Measurements from ENCODE around the gene CLC.

CLC gene

GRCh38 chr19:39737351-39737750 lies 478 bp downstream of the CLC start:
- TF ChIP-seq YY1 (IDR thresholded peaks at IDR 0.05; ENCODE audit: low read depth) = no peak
- TF ChIP-seq, protein P1, sequence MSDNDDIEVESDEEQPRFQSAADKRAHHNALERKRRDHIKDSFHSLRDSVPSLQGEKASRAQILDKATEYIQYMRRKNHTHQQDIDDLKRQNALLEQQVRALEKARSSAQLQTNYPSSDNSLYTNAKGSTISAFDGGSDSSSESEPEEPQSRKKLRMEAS (IDR thresholded peaks at IDR 0.05) = no peak
- no peak for TF ChIP-seq CREB1 (IDR thresholded peaks at IDR 0.05; ENCODE audit: low read depth)
- no peak for TF ChIP-seq EGR1 (IDR thresholded peaks at IDR 0.05)
- TF ChIP-seq EP300 (IDR thresholded peaks at IDR 0.05; ENCODE audit: borderline replicate concordance) = no peak
- TF ChIP-seq NFIC (IDR thresholded peaks at IDR 0.05) = no peak
- TF ChIP-seq RAD21 (IDR thresholded peaks at IDR 0.05; ENCODE audit: low read depth) = no peak
- no peak for TF ChIP-seq ZBTB7A (IDR thresholded peaks at IDR 0.05; ENCODE audit: low read depth)
- no peak for TF ChIP-seq REST (IDR thresholded peaks at IDR 0.05; ENCODE audit: low read depth)
- TF ChIP-seq USF1 (IDR thresholded peaks at IDR 0.05) = no peak
- no peak for TF ChIP-seq FOXM1 (IDR thresholded peaks at IDR 0.05; ENCODE audit: borderline replicate concordance, low read depth)
- no peak for TF ChIP-seq TAF1 (IDR thresholded peaks at IDR 0.05; ENCODE audit: low read depth)

DNA sequence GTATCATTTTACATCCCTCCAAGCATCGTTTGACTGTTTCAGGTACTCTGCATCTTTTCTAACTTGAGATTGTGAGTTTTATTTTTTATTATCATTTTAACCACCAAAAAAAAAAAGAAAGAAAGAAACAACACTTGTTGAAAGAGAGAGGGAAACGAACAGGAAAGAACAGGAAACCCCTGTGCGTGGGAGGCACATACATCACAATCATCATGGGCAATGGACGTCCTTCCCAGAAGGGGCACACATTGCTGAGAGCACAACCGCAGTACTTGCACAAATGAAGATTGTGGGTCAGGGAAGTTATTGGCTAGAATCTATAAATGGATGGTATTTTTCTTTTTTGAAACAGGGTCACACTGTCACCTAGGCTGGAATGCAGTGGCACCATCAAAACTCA lies 1.7 kb downstream of the CLC start:
- TF ChIP-seq TAF1 (IDR thresholded peaks at IDR 0.05; ENCODE audit: low read depth) (no peak), USF1 (IDR thresholded peaks at IDR 0.05) (no peak), RAD21 (IDR thresholded peaks at IDR 0.05; ENCODE audit: low read depth) (no peak), CREB1 (IDR thresholded peaks at IDR 0.05; ENCODE audit: low read depth) (no peak), YY1 (IDR thresholded peaks at IDR 0.05; ENCODE audit: low read depth) (no peak), REST (IDR thresholded peaks at IDR 0.05; ENCODE audit: low read depth) (no peak), EP300 (IDR thresholded peaks at IDR 0.05; ENCODE audit: borderline replicate concordance) (no peak), ZBTB7A (IDR thresholded peaks at IDR 0.05; ENCODE audit: low read depth) (no peak), CEBPB (IDR thresholded peaks at IDR 0.05) (no peak), TCF12 (IDR thresholded peaks at IDR 0.05; ENCODE audit: low read depth) (no peak), TEAD4 (IDR thresholded peaks at IDR 0.05) (no peak), FOXM1 (IDR thresholded peaks at IDR 0.05; ENCODE audit: borderline replicate concordance, low read depth) (no peak), EGR1 (IDR thresholded peaks at IDR 0.05) (no peak), NFIC (IDR thresholded peaks at IDR 0.05) (no peak)
- TF ChIP-seq, protein P1 (IDR thresholded peaks at IDR 0.05) = no peak

- TF ChIP-seq USF1 (IDR thresholded peaks at IDR 0.05) = no peak
These were observed 2.1 kb downstream of the CLC start for GRCh38 chr19:39735688-39736087.

DNA sequence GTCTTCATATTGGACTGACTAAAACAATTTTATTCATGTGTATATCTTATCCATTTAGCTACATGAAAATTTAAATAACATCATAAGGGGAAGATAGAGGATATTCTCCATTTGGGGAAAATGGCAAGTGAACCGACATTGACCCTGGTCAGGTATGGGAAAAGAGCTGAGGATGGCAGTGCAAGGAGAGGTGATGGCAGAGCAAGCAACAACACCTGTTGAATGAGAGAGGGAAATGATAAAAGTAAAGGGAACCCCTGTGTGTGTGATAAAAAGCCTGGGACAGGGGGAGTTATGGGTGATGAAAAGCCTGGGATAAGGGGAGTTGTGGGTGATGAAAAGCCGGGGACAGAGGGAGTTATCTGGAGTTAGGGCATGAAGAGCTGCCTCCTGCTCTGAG lies 4.0 kb downstream of the CLC start:
- no peak for TF ChIP-seq FOXM1 (IDR thresholded peaks at IDR 0.05; ENCODE audit: borderline replicate concordance, low read depth)
- TF ChIP-seq NFIC (IDR thresholded peaks at IDR 0.05) = no peak
- no peak for TF ChIP-seq REST (IDR thresholded peaks at IDR 0.05; ENCODE audit: low read depth)

GRCh38 chr19:39731685-39732084 lies 6.1 kb downstream of the CLC start:
- no peak for TF ChIP-seq USF1 (IDR thresholded peaks at IDR 0.05)
- no peak for TF ChIP-seq TCF12 (IDR thresholded peaks at IDR 0.05; ENCODE audit: low read depth)
- TF ChIP-seq NFIC (IDR thresholded peaks at IDR 0.05) = no peak
- no peak for TF ChIP-seq RAD21 (IDR thresholded peaks at IDR 0.05; ENCODE audit: low read depth)
- no peak for TF ChIP-seq EGR1 (IDR thresholded peaks at IDR 0.05)
- no peak for TF ChIP-seq ZBTB7A (IDR thresholded peaks at IDR 0.05; ENCODE audit: low read depth)
- no peak for TF ChIP-seq EP300 (IDR thresholded peaks at IDR 0.05; ENCODE audit: borderline replicate concordance)
- TF ChIP-seq CREB1 (IDR thresholded peaks at IDR 0.05; ENCODE audit: low read depth) = no peak
- TF ChIP-seq, protein P1 (IDR thresholded peaks at IDR 0.05) = no peak
- no peak for TF ChIP-seq YY1 (IDR thresholded peaks at IDR 0.05; ENCODE audit: low read depth)
- no peak for TF ChIP-seq TEAD4 (IDR thresholded peaks at IDR 0.05)
- no peak for TF ChIP-seq CEBPB (IDR thresholded peaks at IDR 0.05)

Data from Ishikawa (cell line).